Transverse colon (tissue), 1 donor: ENCODE results near the gene TNFAIP8L3.

Experiments used
- EP300 ChIP-seq: sonication (generic); formaldehyde crosslinking; IDR thresholded peaks from one replicate; pipeline ENCODE4 v1.6.1; 2017; ENCODE audit warnings: antibody characterized with exemption, low read depth
- POLR2A ChIP-seq: fragments of 450-650 bp; IDR thresholded peaks from one replicate; pipeline ENCODE4 v1.6.1; 2016; ENCODE audit warnings: antibody characterized with exemption, mild to moderate bottlenecking, moderate library complexity

DNA sequence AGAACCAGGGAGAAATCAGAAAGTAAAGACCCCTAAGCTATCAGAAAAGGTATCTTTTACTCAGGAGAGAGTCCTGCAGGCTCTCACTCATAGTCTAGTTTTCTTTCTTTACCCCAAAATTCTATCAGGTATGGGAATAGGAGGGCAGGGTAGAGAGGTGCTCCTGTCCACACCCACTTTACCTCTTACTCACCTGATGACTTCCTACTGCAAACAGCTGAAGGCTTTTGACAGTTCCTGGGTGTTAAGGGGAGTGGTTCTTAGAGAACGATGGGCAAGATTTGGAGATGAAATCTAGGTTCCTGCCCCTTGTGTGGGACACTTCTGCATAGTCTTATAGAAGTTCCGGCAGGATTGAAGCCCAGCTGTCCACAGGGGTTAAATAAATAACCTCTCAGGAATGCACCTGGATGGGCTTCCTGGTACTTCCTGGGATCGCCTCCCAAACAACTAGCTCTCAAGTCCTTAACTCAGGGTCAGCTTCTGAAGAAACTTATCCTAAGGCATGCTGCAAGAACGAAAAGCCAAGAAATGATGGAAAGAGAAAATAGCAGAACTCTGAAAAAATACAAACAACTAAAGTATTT lies 10.8 kb upstream of the TNFAIP8L3 start:
- TF ChIP-seq POLR2A (no peak), EP300 (no peak)
